ENCODE measurements around the gene FGFRL1. TPM values are rescaled to one million over a fixed set of nuclear protein-coding genes. Genes with fewer than 3 reads are reported as not detected.

Gene FGFRL1
- total RNA-seq, 1 donor from 2014 or later: 5.2 TPM

DNA sequence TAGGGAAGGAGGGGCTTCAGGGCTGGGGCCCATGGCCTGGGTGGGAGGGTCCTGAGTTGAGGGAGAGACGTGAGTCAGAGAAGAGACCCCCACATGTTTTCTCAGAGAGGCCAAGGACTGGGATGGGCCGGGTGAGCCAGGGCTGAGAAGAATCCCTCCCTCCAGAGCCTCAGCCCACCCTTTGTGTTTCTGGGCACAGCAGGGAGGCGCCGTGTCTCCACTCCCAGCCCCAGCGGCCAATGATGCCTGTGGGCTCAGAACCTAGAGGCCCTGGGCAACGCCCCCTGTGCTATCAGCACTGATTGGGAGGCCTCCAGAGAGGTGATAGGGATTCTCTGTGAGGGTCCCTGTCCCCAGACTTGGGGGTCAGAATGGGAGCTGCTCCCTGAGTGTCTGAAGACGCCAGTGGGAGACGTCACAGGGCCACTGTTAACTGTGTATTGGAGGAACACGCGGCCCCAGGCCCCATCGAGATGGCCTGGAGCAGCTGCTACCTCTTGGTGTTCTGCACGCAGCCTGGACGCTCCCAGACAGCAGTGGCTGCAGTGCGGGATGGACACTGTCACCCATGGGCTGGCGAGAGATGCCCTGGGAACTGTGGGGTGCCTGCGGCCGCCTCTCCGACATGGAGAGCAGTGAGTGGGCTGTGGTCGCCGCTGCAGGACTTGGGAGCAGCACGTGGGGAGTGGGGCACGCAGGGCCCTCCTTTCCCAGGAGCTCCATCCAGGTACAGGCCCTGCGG is 8.5 kb downstream of the FGFRL1 start:
- H3K27ac Mint-ChIP-seq (ENCODE audit: unreplicated experiment): no peak overlapping the region
- no peaks in the 10 kb centered on the region for H3K9me3 Mint-ChIP-seq (ENCODE audit: unreplicated experiment)
- H3K36me3 Mint-ChIP-seq (ENCODE audit: low read depth, unreplicated experiment): no peaks in the 10 kb centered on the region
- DNase-seq (ENCODE audit: low spot score): no peak
- no peaks in the 10 kb centered on the region for H3K4me1 Mint-ChIP-seq (ENCODE audit: unreplicated experiment)
- TF ChIP-seq, protein P1, sequence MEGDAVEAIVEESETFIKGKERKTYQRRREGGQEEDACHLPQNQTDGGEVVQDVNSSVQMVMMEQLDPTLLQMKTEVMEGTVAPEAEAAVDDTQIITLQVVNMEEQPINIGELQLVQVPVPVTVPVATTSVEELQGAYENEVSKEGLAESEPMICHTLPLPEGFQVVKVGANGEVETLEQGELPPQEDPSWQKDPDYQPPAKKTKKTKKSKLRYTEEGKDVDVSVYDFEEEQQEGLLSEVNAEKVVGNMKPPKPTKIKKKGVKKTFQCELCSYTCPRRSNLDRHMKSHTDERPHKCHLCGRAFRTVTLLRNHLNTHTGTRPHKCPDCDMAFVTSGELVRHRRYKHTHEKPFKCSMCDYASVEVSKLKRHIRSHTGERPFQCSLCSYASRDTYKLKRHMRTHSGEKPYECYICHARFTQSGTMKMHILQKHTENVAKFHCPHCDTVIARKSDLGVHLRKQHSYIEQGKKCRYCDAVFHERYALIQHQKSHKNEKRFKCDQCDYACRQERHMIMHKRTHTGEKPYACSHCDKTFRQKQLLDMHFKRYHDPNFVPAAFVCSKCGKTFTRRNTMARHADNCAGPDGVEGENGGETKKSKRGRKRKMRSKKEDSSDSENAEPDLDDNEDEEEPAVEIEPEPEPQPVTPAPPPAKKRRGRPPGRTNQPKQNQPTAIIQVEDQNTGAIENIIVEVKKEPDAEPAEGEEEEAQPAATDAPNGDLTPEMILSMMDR (IDR thresholded peaks at IDR 0.05; ENCODE audit: unreplicated experiment): no peak
- H3K27me3 Mint-ChIP-seq (ENCODE audit: unreplicated experiment): peaks cover 1% of the 10 kb centered on the region
- no peak overlapping the region for H3K4me3 Mint-ChIP-seq (ENCODE audit: unreplicated experiment)

GRCh38 chr4:1021386-1022050 is 10.1 kb downstream of the FGFRL1 start:
- Mint-ChIP-seq H3K36me3 (ENCODE audit: low read depth, unreplicated experiment) (peaks cover 3% of the 10 kb centered on the region), H3K4me3 (ENCODE audit: unreplicated experiment) (no peak overlapping the region), H3K27ac (ENCODE audit: unreplicated experiment) (no peak overlapping the region)

DNA sequence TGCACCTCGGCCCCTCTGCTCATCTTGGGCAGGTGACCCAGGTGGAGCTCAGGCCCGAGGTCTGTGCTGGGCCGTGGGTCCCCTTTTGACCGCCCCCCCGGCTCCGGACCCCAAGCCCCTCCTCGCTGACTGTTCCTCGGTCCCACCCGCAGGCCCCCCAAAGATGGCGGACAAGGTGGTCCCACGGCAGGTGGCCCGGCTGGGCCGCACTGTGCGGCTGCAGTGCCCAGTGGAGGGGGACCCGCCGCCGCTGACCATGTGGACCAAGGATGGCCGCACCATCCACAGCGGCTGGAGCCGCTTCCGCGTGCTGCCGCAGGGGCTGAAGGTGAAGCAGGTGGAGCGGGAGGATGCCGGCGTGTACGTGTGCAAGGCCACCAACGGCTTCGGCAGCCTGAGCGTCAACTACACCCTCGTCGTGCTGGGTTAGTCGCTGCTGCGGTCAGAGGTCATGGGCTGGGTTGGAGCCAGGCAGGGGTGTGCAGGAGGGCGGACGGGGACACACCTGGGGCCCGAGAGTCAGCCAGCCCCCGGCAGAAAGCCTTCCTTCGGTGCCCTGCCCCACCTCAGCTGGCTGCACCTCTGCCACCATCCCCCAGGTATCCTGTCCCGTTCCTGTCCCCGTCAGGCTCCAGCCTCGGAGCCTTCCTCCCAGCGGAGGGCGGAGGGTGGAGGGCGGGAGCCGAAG is 10.8 kb downstream of the FGFRL1 start:
- no peaks in the 10 kb centered on the region for H3K9me3 Mint-ChIP-seq (ENCODE audit: unreplicated experiment)
- TF ChIP-seq, protein P1 (IDR thresholded peaks at IDR 0.05; ENCODE audit: unreplicated experiment): no peak
- no peak overlapping the region for H3K4me3 Mint-ChIP-seq (ENCODE audit: unreplicated experiment)
- H3K4me1 Mint-ChIP-seq (ENCODE audit: unreplicated experiment): no peaks in the 10 kb centered on the region
- DNase-seq (ENCODE audit: low spot score): no peak
- peaks cover 10% of the 10 kb centered on the region for H3K27me3 Mint-ChIP-seq (ENCODE audit: unreplicated experiment)
- H3K36me3 Mint-ChIP-seq (ENCODE audit: low read depth, unreplicated experiment): peaks cover 3% of the 10 kb centered on the region
- H3K27ac Mint-ChIP-seq (ENCODE audit: unreplicated experiment): no peak overlapping the region

More at GRCh38 chr4:1021386-1022050, 10.1 kb downstream of the FGFRL1 start:
- Mint-ChIP-seq H3K27me3 (ENCODE audit: unreplicated experiment) (peaks cover 10% of the 10 kb centered on the region), H3K9me3 (ENCODE audit: unreplicated experiment) (no peaks in the 10 kb centered on the region), H3K4me1 (ENCODE audit: unreplicated experiment) (no peaks in the 10 kb centered on the region)
- TF ChIP-seq, protein P1 (IDR thresholded peaks at IDR 0.05; ENCODE audit: unreplicated experiment): no peak
- no peak for DNase-seq (ENCODE audit: low spot score)

DNA sequence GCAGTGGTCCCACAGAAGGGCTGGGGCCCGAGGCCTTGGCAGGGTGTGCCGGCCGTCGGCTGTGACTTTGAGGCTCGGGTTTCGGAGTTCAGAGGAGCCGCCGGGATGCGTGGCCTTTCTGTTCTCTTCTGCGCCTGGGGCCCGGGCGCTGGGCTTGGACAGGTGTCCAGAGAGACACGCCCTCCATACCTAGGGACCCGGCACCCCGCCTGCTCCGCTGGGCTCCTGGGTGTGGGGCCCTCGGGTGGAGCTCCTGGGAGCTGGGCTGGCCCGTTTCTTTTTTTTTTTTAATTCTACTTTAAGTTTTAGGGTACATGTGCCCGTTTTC is 11.3 kb downstream of the FGFRL1 start:
- no peaks in the 10 kb centered on the region for H3K9me3 Mint-ChIP-seq (ENCODE audit: unreplicated experiment)
- H3K4me3 Mint-ChIP-seq (ENCODE audit: unreplicated experiment): no peak overlapping the region

More for the DNA sequence above, 11.3 kb downstream of the FGFRL1 start:
- Mint-ChIP-seq H3K36me3 (ENCODE audit: low read depth, unreplicated experiment) (peaks cover 3% of the 10 kb centered on the region), H3K27ac (ENCODE audit: unreplicated experiment) (no peak overlapping the region), H3K27me3 (ENCODE audit: unreplicated experiment) (peaks cover 11% of the 10 kb centered on the region), H3K4me1 (ENCODE audit: unreplicated experiment) (no peaks in the 10 kb centered on the region)
- DNase-seq (ENCODE audit: low spot score): no peak
- TF ChIP-seq, protein P1 (IDR thresholded peaks at IDR 0.05; ENCODE audit: unreplicated experiment): no peak

Data from endothelial cell (in vitro differentiated cells).